Measurements from ENCODE around the gene INKA1. TPM values are rescaled to one million over a fixed set of nuclear protein-coding genes. Genes with fewer than 3 reads are reported as not detected.
A peak's percentile ranks its signal among the peaks of the same experiment; 100 is the strongest.

INKA1 gene
- total RNA-seq, 6 experiments from 2014 or later, result 3.2 to 4.3 (median 3.6) TPM

- no peaks in the 10 kb centered on the region for H3K9me3 Mint-ChIP-seq
- H3K27ac Mint-ChIP-seq, result no peak overlapping the region
- H3K4me3 Mint-ChIP-seq, result no peak overlapping the region
- no peaks in the 10 kb centered on the region for H3K4me1 Mint-ChIP-seq (ENCODE audit: low read depth)
- no peak for TF ChIP-seq CTCF (IDR thresholded peaks at IDR 0.05)
- no peak for DNase-seq
- peaks cover 11% of the 10 kb centered on the region; the same call in 1 of the 2 replicates for H3K36me3 Mint-ChIP-seq (ENCODE audit: low read depth)
- H3K27me3 Mint-ChIP-seq (ENCODE audit: insufficient read depth), result no peaks in the 10 kb centered on the region
Observed at GRCh38 chr3:49761661-49762060, 41.4 kb upstream of the INKA1 start.

- no peak for TF ChIP-seq CTCF (IDR thresholded peaks at IDR 0.05)
- DNase-seq, result no peak
- H3K27ac Mint-ChIP-seq, result no peak overlapping the region
- H3K9me3 Mint-ChIP-seq, result no peaks in the 10 kb centered on the region
- H3K36me3 Mint-ChIP-seq (ENCODE audit: low read depth), result peaks cover 11% of the 10 kb centered on the region; the same call in 1 of the 2 replicates
- no peaks in the 10 kb centered on the region for H3K4me1 Mint-ChIP-seq (ENCODE audit: low read depth)
- no peaks in the 10 kb centered on the region for H3K27me3 Mint-ChIP-seq (ENCODE audit: insufficient read depth)
- no peak overlapping the region for H3K4me3 Mint-ChIP-seq
Observed at GRCh38 chr3:49763981-49764380, 39.1 kb upstream of the INKA1 start.

GRCh38 chr3:49769286-49769915, 33.7 kb upstream of the INKA1 start:
- Mint-ChIP-seq H3K27ac (peak overlapping the region; percentile 32; the same call in 1 of the 2 replicates), H3K36me3 (ENCODE audit: low read depth) (peaks cover 16% of the 10 kb centered on the region), H3K27me3 (ENCODE audit: insufficient read depth) (no peaks in the 10 kb centered on the region), H3K4me1 (ENCODE audit: low read depth) (peaks cover 22% of the 10 kb centered on the region), H3K9me3 (no peaks in the 10 kb centered on the region), H3K4me3 (no peak overlapping the region)
- peak; percentile 12 for DNase-seq
- no peak for TF ChIP-seq CTCF (IDR thresholded peaks at IDR 0.05)

- TF ChIP-seq CTCF (IDR thresholded peaks at IDR 0.05), result no peak
Observed at GRCh38 chr3:49769926-49770325, 33.1 kb upstream of the INKA1 start.

GRCh38 chr3:49771340-49771938, 31.6 kb upstream of the INKA1 start:
- TF ChIP-seq CTCF (IDR thresholded peaks at IDR 0.05), result no peak
- DNase-seq, result no peak
- Mint-ChIP-seq H3K36me3 (ENCODE audit: low read depth) (peaks cover 10% of the 10 kb centered on the region), H3K9me3 (no peaks in the 10 kb centered on the region), H3K27me3 (ENCODE audit: insufficient read depth) (no peaks in the 10 kb centered on the region), H3K4me1 (ENCODE audit: low read depth) (peaks cover 37% of the 10 kb centered on the region), H3K27ac (no peak overlapping the region), H3K4me3 (no peak overlapping the region)

More at GRCh38 chr3:49769926-49770325, 33.1 kb upstream of the INKA1 start:
- DNase-seq, result no peak
- H3K4me1 Mint-ChIP-seq (ENCODE audit: low read depth), result peaks cover 28% of the 10 kb centered on the region
- H3K27me3 Mint-ChIP-seq (ENCODE audit: insufficient read depth), result no peaks in the 10 kb centered on the region
- no peak overlapping the region for H3K4me3 Mint-ChIP-seq
- H3K9me3 Mint-ChIP-seq, result no peaks in the 10 kb centered on the region
- H3K36me3 Mint-ChIP-seq (ENCODE audit: low read depth), result peaks cover 11% of the 10 kb centered on the region
- H3K27ac Mint-ChIP-seq, result peak overlapping the region; percentile 32; the same call in 1 of the 2 replicates
